22Rv1 (cell line): ENCODE results near the gene CPSF4L.

ENCODE experiments used
- CTCF ChIP-seq: fragments of 450-650 bp; IDR thresholded peaks from 2 replicates; pipeline ENCODE4 v1.5.1; 2017; ENCODE audit warnings: mild to moderate bottlenecking
- ZFX ChIP-seq: fragments of 450-650 bp; IDR thresholded peaks from 2 replicates; pipeline ENCODE4 v1.6.1; 2017; ENCODE audit warnings: antibody characterized with exemption, borderline replicate concordance

GRCh38 chr17:73223626-73224230 is 38.0 kb downstream of the CPSF4L start:
- TF ChIP-seq CTCF (no peak), ZFX (no peak)
